Fibroblast of lung (primary cell): ENCODE results near the gene ARFIP2. TPM values are rescaled to one million over a fixed set of nuclear protein-coding genes. Genes with fewer than 3 reads are reported as not detected.
A peak's percentile ranks its signal among the peaks of the same experiment; 100 is the strongest.

Experiments used
- DNase-seq, 2 donors: peaks; one replicate each; pipeline versions ENCODE4 v3.0.0 to v3.0.0-alpha.2; 2010; ENCODE audit warnings: low read depth in 2 of 2
- H2AFZ ChIP-seq: 2 replicates; pipeline ENCODE4 v1.5.1; 2012; ENCODE audit warnings: low read length, control low read depth, inconsistent platforms
- H3K27ac ChIP-seq: 2 replicates; pipeline ENCODE4 v1.5.1; 2011; ENCODE audit warnings: low read length, control low read depth; ENCODE audit not compliant: insufficient read depth
- H3K27me3 ChIP-seq: 2 replicates; pipeline ENCODE4 v1.5.1; 2011; ENCODE audit warnings: mild to moderate bottlenecking, low read length; ENCODE audit not compliant: control insufficient read depth, insufficient read depth
- H3K36me3 ChIP-seq: 2 replicates; pipeline ENCODE4 v1.5.1; 2011; ENCODE audit warnings: low read length; ENCODE audit not compliant: control insufficient read depth, insufficient read depth
- H3K4me1 ChIP-seq: 2 replicates; pipeline ENCODE4 v1.5.1; 2011; ENCODE audit warnings: low read length; ENCODE audit not compliant: control insufficient read depth, insufficient read depth; ENCODE audit errors: extremely low read depth
- H3K4me2 ChIP-seq: 2 replicates; pipeline ENCODE4 v1.5.1; 2011; ENCODE audit warnings: low read length, control low read depth; ENCODE audit not compliant: insufficient read depth; ENCODE audit errors: extremely low read depth
- H3K4me3 ChIP-seq, 4 experiments: fragments of 200-600 bp in 1 of 4; sonication (generic) in 1 of 4; replicated peaks in 1 of 4; 2 replicates each; pipeline ENCODE4 v1.5.1; 2011 to 2016; ENCODE audit warnings: low read length in 4 of 4, low read depth in 3 of 4, mild to moderate bottlenecking in 3 of 4, control low read depth in 2 of 4, inconsistent platforms in 1 of 4, mixed read lengths in 1 of 4; ENCODE audit not compliant: insufficient read depth in 1 of 4; ENCODE audit errors: control extremely low read depth in 1 of 4
- H3K79me2 ChIP-seq: 2 replicates; pipeline ENCODE4 v1.5.1; 2012; ENCODE audit warnings: mild to moderate bottlenecking, low read length, inconsistent platforms; ENCODE audit not compliant: control insufficient read depth, insufficient read depth
- H3K9ac ChIP-seq: 2 replicates; pipeline ENCODE4 v1.5.1; 2011; ENCODE audit warnings: mild to moderate bottlenecking, low read length, control low read depth; ENCODE audit not compliant: insufficient read depth
- H3K9me3 ChIP-seq: 2 replicates; pipeline ENCODE4 v1.5.1; 2012; ENCODE audit warnings: low read depth, low read length; ENCODE audit not compliant: control insufficient read depth, insufficient read depth
- H4K20me1 ChIP-seq: 2 replicates; pipeline ENCODE4 v1.5.1; 2011; ENCODE audit warnings: low read length; ENCODE audit not compliant: control insufficient read depth, insufficient read depth; ENCODE audit errors: extremely low read depth
- EZH2 ChIP-seq: IDR thresholded peaks from 2 replicates; pipeline ENCODE4 v1.5.1; 2012; ENCODE audit warnings: low read length, control low read depth, mild to moderate bottlenecking; ENCODE audit errors: missing control alignments
- polyA plus RNA-seq, 2 donors: library from polyadenylated mRNA; depleted of rRNA in 1 of 2; stranded (reverse) in 1 of 2; unstranded in 1 of 2; fragments of >200 nt; gene quantifications; 2 replicates each; pipeline ENCODE4 v1.2.1, GENCODE V29; 2011 to 2012; ENCODE audit warnings: missing spikeins in 1 of 2
- total RNA-seq: library from RNA; depleted of rRNA; stranded (reverse); fragments of >200 nt; gene quantifications from 2 replicates; pipeline ENCODE4 v1.2.1, GENCODE V29; 2014
- TF ChIP-seq, protein P1 (sequence below), 2 donors: IDR thresholded peaks in 1 of 2; conservative IDR thresholded peaks in 1 of 2; 1 replicate in 1 of 2; 2 replicates in 1 of 2; pipeline ENCODE4 v1.5.1; 2011 to 2012; ENCODE audit warnings: low read length in 2 of 2, control low read depth in 1 of 2, inconsistent platforms in 1 of 2, low read depth in 1 of 2, mild to moderate bottlenecking in 1 of 2

ARFIP2 gene
- total and polyA plus RNA-seq, 2 donors (not counting 1 experiment from before 2014, with no cell fraction given): 47.6 to 75.5 TPM

DNA sequence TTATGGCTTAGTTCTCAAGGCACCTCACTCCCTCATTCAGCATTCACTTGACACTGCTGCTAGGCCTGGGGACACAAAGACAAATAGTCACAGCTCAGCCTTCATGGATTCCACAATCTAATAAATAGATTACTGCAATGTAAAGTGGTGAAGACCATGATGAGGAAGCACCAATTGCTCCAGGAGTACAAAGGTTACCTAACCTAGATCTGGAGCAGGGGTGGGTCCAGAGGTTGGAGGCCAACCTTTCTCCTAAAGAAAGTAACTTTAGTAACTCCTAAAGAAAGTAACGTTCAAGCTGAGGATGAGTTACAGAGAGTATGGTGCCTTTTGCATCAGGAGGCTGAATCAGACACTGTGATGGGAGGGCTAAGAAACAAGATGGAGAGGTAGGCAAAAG, 11.5 kb downstream of the ARFIP2 start:
- H3K36me3 ChIP-seq: peaks cover 4% of the 10 kb centered on the region
- DNase-seq: no peak
- H2AFZ ChIP-seq: peak overlapping the region; percentile 78
- H3K4me2 ChIP-seq: peak overlapping the region; percentile 26
- H4K20me1 ChIP-seq: no peaks in the 10 kb centered on the region
- no peaks in the 10 kb centered on the region for H3K27me3 ChIP-seq
- no peak overlapping the region for H3K27ac ChIP-seq
- H3K9ac ChIP-seq: no peak overlapping the region
- TF ChIP-seq, protein P1, sequence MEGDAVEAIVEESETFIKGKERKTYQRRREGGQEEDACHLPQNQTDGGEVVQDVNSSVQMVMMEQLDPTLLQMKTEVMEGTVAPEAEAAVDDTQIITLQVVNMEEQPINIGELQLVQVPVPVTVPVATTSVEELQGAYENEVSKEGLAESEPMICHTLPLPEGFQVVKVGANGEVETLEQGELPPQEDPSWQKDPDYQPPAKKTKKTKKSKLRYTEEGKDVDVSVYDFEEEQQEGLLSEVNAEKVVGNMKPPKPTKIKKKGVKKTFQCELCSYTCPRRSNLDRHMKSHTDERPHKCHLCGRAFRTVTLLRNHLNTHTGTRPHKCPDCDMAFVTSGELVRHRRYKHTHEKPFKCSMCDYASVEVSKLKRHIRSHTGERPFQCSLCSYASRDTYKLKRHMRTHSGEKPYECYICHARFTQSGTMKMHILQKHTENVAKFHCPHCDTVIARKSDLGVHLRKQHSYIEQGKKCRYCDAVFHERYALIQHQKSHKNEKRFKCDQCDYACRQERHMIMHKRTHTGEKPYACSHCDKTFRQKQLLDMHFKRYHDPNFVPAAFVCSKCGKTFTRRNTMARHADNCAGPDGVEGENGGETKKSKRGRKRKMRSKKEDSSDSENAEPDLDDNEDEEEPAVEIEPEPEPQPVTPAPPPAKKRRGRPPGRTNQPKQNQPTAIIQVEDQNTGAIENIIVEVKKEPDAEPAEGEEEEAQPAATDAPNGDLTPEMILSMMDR (conservative IDR thresholded peaks at IDR 0.05 in 1 of 2, IDR thresholded peaks at IDR 0.05 in 1 of 2; ENCODE audit: low read depth in 1 of 2, low read length in 2 of 2): no peak
- no peak for TF ChIP-seq EZH2
- peaks cover 11% of the 10 kb centered on the region for H3K79me2 ChIP-seq
- peaks cover 12% of the 10 kb centered on the region for H3K4me1 ChIP-seq
- H3K4me3 ChIP-seq: no peak overlapping the region
- H3K9me3 ChIP-seq: no peaks in the 10 kb centered on the region

DNA sequence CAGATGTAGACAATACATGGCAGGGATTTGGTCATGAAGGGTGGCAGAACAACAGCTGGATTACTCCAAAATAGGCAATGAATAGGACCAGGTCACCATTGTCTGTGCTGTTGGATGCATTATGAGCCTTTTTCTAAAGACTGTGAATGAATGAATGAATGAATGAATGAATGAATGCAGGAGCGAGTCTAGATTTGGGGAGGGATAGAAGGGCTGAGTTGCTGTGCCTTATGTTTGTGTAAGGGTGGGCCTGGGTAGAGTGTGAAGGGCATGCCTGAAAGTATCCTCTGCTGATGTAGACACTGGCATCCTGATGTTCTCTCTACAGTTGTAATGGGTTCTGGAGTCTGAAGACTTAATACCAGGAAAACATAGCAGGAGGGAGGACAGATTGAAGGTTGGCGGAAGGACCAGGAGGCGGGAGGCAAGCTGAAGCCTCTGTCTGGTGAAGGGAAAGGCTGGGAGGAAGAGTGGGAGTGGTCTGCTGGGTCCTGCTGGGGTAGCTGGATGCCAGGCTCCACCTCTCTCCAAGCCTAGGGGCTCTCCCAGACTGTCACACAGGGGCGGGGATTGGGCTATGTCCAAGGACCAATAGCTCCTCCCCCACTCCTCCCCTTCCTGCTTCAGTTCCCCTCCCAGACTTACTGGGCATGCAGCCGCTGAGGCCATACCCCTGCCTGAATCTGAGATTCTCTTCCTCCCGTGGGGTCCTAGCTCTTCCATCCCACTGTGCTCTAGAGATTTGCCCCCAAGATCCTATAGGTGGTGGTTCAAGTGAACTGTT, 12.2 kb downstream of the ARFIP2 start:
- Histone ChIP-seq H3K4me2 (peak overlapping the region; percentile 26), H3K9me3 (no peaks in the 10 kb centered on the region), H3K27me3 (no peaks in the 10 kb centered on the region), H3K79me2 (peaks cover 11% of the 10 kb centered on the region), H3K4me1 (peaks cover 11% of the 10 kb centered on the region), H3K36me3 (peaks cover 4% of the 10 kb centered on the region), H2AFZ (peak overlapping the region; percentile 78), H3K27ac (no peak overlapping the region), H3K4me3 (no peak overlapping the region), H4K20me1 (no peaks in the 10 kb centered on the region), H3K9ac (no peak overlapping the region)
- no peak for TF ChIP-seq EZH2
- TF ChIP-seq, protein P1 (conservative IDR thresholded peaks at IDR 0.05 in 1 of 2, IDR thresholded peaks at IDR 0.05 in 1 of 2; ENCODE audit: low read depth in 1 of 2, low read length in 2 of 2): no peak
- peak; percentile 55 to 87 for DNase-seq

DNA sequence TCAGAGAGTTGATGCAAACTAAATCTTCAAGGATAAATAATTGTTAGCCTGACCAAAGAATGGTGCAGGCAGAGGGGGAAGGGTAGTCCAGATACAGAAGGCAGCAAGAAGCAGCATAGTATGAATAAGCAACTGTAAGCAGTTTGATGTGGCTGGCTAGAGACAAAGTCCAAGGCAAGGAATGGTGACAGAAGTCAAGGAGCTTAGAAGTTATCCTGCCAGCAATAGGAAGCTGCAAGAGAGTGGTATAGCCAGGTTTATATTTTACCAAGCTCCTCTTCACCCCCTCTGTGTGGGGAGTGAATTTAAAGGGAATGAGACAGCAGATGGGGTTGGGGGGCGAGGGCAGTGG, 22.1 kb downstream of the ARFIP2 start:
- Histone ChIP-seq H3K9ac (no peak overlapping the region), H3K79me2 (no peaks in the 10 kb centered on the region), H3K27ac (no peak overlapping the region), H3K27me3 (no peaks in the 10 kb centered on the region), H4K20me1 (no peaks in the 10 kb centered on the region), H3K36me3 (peaks cover 19% of the 10 kb centered on the region), H2AFZ (no peak overlapping the region), H3K4me1 (no peaks in the 10 kb centered on the region), H3K9me3 (no peaks in the 10 kb centered on the region), H3K4me3 (no peak overlapping the region), H3K4me2 (no peak overlapping the region)
- TF ChIP-seq, protein P1 (conservative IDR thresholded peaks at IDR 0.05 in 1 of 2, IDR thresholded peaks at IDR 0.05 in 1 of 2; ENCODE audit: low read depth in 1 of 2, low read length in 2 of 2): no peak
- TF ChIP-seq EZH2: no peak
- no peak for DNase-seq
